ENCODE data around the gene PABPC1L. TPM values are rescaled to one million over a fixed set of nuclear protein-coding genes. Genes with fewer than 3 reads are reported as not detected.
A peak's percentile ranks its signal among the peaks of the same experiment; 100 is the strongest.

PABPC1L gene
- total RNA-seq, 1 donor from 2014 or later, result 0.79 TPM

GRCh38 chr20:44966030-44966961 lies 56.4 kb downstream of the PABPC1L start, which contains the start of gene STK4:
Gene STK4, plus strand, starts transcription at chr20:44966512. Its CDS starts 57 bp downstream, at chr20:44966569.
- DNase-seq (ENCODE audit: low read depth in 2 of 2), result peak; percentile 92 to 95

DNA sequence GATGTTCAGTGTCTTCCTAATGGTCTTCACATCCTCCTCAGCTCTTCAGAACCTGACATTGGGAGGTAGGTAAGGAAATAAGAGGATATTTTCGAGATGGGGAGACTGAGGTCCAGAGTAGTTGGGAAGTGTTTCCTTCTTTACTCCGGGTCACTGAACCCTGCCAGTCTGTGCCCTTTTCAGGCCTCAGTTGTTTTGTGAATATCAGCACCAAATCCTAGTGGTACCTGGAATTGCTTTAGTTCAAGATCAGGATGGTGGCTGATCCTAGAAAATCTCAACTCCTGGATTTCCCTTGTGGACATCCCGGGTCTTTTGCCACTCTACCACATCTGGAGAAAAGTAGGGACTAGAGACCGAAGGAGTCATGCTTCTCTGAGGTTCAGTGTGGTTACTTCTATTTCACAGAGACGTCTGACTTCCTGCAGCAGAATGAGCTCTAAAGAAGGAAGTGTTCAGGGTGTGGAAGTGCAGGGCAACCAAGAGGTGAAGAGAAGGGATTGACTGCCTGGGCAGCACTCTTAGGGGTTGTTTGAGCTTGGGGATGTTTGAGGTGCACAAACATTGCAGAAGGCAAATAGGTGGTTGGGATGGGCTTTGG lies 57.4 kb downstream of the PABPC1L start:
- peak in 1 of 2 donors; percentile 41 for DNase-seq (ENCODE audit: low read depth in 2 of 2)

DNA sequence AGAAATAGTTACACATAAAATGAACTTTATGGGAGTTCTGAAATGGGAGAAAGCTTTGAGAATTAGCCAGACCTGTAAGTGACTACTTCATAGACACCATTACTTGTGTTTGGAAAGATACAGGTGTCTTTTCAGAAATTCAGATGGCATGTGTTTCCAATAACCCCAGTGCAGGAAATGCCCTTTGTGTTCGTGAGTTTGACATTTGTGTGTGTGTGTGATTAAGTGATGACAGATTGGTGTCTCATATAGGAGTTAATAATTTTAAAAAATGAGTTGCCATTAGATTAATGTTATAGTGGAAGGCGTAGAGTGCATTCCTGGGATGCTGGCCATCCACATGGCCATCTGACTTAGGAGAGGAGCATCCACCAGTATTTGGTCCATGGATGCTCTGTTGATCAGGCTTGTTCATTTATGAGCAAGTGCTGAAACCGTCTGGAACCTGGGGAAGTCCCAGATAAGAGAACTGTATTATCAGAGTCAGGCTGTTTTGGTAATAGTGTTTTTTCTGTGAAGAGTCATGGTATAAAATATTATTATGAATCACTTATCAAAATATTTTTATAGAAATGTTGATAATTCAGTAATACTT lies 59.5 kb downstream of the PABPC1L start:
- DNase-seq (ENCODE audit: low read depth in 2 of 2), result peak in 1 of 2 donors; percentile 26

DNA sequence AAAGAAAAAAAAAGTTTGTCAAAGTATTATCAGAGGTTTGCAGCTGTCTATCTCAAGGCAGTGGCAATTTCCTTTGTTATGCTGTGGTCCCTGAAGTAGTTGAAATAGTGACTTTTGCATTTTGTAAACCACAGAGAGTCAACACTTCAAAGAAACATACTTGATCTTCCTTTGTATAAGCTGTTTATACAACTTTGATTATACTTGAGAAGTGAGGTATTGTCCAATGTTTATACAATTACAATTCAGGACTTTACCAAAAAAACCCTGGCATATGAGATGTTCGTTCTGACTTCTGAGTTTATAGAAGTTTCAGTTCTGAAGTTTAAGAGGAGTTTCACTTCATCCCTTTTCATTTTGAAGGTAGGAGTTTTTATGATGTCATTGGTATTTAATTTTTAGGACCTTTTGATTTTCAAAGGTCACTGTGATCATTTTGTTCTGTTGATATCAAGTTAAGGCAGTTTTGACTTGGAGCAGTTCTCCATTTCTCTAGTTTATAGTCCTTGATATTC lies 60.4 kb downstream of the PABPC1L start:
- DNase-seq (ENCODE audit: low read depth in 2 of 2), result peak in 1 of 2 donors; percentile 49

GRCh38 chr20:44973053-44973452 lies 63.2 kb downstream of the PABPC1L start:
- peak in 1 of 2 donors; percentile 51 for DNase-seq (ENCODE audit: low read depth in 2 of 2)

DNA sequence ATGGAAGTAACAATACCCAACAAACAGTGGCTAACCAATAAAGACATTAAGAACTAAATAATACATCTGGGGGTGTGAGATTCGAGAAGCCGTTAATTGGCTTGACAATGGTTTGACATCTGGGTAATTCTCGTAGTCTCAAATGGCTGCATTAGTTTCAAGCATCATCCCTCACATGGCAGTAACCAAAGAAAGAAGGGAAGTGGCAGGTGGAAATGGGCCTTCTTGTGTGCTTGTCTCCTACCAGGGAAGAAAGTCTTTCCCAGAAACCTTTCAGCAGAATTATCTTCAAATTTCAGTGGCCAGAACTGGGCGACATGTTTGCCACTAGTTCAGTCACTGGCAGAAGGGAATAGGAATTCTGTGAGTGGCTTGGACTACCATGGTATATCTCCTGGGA lies 66.8 kb downstream of the PABPC1L start:
- DNase-seq (ENCODE audit: low read depth in 2 of 2), result no peak

GRCh38 chr20:44979090-44979621 lies 69.3 kb downstream of the PABPC1L start:
- peak; percentile 71 to 77 for DNase-seq (ENCODE audit: low read depth in 2 of 2)

- DNase-seq (ENCODE audit: low read depth in 2 of 2), result no peak
These were observed 72.0 kb downstream of the PABPC1L start for GRCh38 chr20:44981736-44982406.

- no peak for DNase-seq (ENCODE audit: low read depth in 2 of 2)
These were observed 73.3 kb downstream of the PABPC1L start for GRCh38 chr20:44983093-44983674.

- no peak for DNase-seq (ENCODE audit: low read depth in 2 of 2)
These were observed 78.8 kb downstream of the PABPC1L start for GRCh38 chr20:44988631-44989171.

Other genes with a start within 250 kb of the PABPC1L start
- gene CCN5, start 194.7 kb upstream of the PABPC1L start, total RNA-seq, result not detected in 2 replicates
- gene KCNK15, start 164.2 kb upstream of the PABPC1L start, total RNA-seq, result not detected in 2 replicates
- gene RIMS4, start 99.5 kb upstream of the PABPC1L start, total RNA-seq, result under 0.01 TPM in 1 of 2 replicates, not detected in the other
- 76.9 and 96.6 TPM in 2 replicates for gene YWHAB, start 24.4 kb upstream of the PABPC1L start, total RNA-seq
- 13.7 and 15.1 TPM in 2 replicates for gene TOMM34, start 50.3 kb downstream of the PABPC1L start, total RNA-seq
- 10.0 and 12.7 TPM in 2 replicates for gene STK4, start 56.5 kb downstream of the PABPC1L start, total RNA-seq
- gene KCNS1, start 191.1 kb downstream of the PABPC1L start, total RNA-seq, result under 0.01 and 0.40 TPM in 2 replicates
- gene WFDC5, start 205.1 kb downstream of the PABPC1L start, total RNA-seq, result not detected in 2 replicates
- not detected in 2 replicates for gene WFDC12, start 214.4 kb downstream of the PABPC1L start, total RNA-seq